ENCODE measurements around the gene TANC2.

TANC2 gene

DNA sequence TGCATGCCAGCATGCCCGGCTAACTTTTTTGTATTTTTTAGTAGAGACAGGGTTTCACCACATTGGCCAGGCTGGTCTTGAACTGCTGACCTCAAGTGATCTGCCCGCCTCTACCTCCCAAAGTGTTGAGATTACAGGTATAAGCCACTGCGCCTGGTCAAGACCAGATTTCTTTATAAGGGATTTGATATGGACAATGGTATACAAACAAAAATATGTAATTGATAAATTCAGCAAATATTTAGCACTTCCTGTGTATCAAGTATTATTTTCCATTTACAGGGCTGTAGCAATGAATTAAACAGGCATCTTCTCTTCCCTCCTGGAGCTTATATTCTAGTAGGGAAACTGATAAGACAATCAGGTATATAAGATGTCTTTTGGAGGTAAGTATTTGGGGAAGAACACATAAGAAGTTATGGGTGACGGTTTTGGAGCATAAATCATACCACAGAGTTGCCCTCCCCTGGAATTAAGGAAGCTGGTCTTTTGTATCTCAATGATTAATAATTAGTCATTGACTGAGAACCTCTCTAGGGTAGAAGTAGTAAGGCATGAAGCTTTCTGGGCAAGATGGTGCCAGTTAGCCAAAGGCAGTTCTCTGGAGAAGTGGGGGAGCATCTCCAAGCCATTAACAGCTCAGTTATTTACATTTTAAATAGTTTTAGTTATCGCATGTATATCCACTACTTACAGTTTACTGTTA, 35.8 kb downstream of the TANC2 start:
- no peak for DNase-seq (ENCODE audit: low read depth)

DNA sequence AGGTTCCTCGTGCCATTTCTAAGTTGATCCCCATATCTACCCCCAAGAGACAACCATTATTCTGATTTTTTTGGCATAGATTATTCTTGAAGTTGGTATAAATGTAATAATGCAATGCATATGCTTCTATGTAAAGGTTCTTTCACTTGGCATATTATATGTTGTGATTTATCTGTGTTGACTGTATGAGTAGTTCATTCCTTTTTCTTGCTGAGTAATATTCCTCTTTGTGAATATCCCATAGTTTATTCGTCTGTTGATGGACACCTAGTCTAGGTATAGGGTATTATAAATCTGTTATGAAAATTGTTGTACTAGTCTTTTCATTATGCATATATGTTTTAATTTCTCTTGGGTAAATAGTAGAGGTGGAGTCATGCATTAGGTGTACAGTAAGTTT, 36.6 kb downstream of the TANC2 start:
- no peak for DNase-seq (ENCODE audit: low read depth)

DNA sequence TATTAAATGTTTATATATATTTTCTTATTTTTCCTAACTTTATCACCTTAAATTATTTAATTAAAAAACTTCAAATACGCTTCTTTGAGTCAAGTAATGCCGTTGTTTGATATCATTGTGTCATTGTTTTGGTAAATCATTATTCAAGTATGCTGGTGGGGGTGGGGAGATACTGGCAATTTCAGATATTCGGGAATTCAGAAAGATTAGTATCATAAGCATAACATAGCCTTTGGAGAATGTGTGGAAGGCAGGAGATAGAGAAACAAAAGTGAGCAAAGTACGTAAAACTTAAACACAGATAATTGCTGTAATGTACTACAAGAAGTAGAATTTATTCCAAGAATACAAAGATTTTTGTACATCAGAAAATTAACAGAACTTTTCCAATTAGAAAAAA, 49.8 kb downstream of the TANC2 start:
- DNase-seq (ENCODE audit: low read depth), result peak; percentile 15

Measured in iris pigment epithelial cell (primary cell).